Measurements from ENCODE around the gene CDC42BPG. TPM values are rescaled to one million over a fixed set of nuclear protein-coding genes. Genes with fewer than 3 reads are reported as not detected.
A peak's percentile ranks its signal among the peaks of the same experiment; 100 is the strongest.

The CDC42BPG gene
- total RNA-seq, 1 donor from 2014 or later, result 13.0 TPM

DNA sequence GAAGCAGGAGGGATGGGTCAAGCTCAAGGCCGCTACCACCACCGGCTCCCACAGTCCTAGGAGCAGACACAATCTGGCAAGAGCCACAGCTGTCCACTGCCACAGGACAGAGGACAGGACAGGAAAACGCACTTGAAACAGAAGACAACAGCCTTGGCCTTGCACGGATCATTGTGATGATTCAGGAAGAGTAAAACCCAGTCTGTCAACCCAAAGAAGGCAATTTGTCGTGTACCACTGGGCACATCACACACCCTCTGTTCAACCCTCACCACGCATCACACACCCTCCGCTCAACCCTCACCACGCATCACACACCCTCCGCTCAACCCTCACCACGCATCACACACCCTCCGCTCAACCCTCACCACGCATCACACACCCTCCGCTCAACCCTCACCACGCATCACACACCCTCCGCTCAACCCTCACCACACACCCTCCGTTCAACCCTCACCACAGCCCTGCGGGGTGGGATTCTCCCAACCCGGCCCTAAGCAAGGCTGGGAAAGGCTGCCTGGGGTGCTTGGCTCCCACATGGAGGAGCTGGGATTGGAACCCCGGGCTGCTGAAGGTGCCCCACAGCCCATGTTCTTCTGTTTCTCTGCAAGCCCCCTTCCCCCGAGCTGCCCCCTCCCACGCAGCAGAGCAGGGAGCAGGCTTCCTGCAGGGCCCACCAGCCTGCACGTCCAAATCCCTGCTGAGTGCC lies 11.3 kb upstream of the CDC42BPG start:
- intact Hi-C loops (cut with DNase I), result loop anchor here (2.0 kb wide), 1 partner anchor 23 kb away; the partner anchor contains the start of gene EHD1
- Histone ChIP-seq H3K4me1 (peaks cover 51% of the 10 kb centered on the region), H3K27ac (peak overlapping the region; percentile 79), H3K4me3 (peak overlapping the region in 1 of 2 donors; percentile 0), H3K27me3 (no peaks in the 10 kb centered on the region), H3K36me3 (peaks cover 0 to 32% of the 10 kb centered on the region in 2 donors), H3K9me3 (no peaks in the 10 kb centered on the region)
- no peak for TF ChIP-seq POLR2A (IDR thresholded peaks at IDR 0.05)
- DNase-seq (ENCODE audit: extremely low spot score in 2 of 2), result no peak

DNA sequence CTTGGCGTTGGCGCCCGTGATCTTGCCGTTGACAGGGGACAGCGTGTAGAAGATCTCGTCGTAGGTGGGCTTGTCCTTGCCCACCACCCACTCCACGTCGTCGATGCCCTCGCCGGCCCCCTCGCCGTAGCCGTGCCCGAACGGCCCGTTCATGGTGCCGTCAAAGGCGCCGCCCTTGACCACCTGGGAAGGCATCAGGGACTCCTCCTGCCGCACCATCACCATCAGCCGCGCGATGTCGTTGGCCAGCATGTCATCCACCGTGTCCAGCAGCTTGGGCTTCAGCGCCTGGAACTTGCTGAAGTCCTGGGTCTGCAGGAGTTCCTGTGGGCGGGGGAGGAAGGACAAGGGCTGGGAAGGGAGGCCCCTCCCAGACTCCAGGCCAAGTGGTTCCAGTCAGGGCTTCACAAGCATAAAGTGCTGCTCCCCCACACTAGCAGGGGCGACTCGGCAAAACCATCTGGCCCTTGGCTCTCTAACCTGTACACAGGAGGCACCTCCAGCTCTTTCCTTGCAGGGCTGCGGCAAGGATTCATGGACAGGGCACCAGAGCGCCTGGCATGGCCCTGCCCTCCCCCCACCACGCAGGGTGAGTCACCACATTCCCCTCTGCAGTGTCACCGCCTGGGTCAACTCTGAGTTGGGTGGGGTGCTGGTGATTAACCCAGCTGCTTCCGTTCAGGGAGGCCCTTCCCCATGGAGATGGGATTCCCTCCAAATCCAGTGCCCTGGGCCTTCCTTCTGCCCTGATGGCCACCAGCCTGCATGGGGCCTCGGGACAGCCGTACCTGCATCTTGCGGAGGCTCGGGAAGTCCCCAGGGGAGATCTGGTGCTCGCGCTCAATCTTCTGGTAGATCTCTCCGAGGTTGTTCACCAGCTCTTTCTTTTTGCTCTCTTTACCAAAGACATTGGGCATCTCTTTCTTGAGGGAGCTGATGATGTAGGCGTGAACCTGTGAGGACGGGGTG lies 10.4 kb upstream of the CDC42BPG start:
- Histone ChIP-seq H3K36me3 (peaks cover 0 to 30% of the 10 kb centered on the region in 2 donors), H3K27ac (peak overlapping the region; percentile 79), H3K9me3 (no peaks in the 10 kb centered on the region), H3K27me3 (no peaks in the 10 kb centered on the region), H3K4me1 (peaks cover 58% of the 10 kb centered on the region), H3K4me3 (peak overlapping the region in 1 of 2 donors; percentile 0)
- TF ChIP-seq POLR2AphosphoS5 (IDR thresholded peaks at IDR 0.05; ENCODE audit: insufficient read depth in 1 of 2, low read depth in 1 of 2), result peak; percentile 92 to 93
- no peak for TF ChIP-seq POLR2A (IDR thresholded peaks at IDR 0.05)
- DNase-seq (ENCODE audit: extremely low spot score in 2 of 2), result no peak
- intact Hi-C loops (cut with DNase I), result no loop called here

DNA sequence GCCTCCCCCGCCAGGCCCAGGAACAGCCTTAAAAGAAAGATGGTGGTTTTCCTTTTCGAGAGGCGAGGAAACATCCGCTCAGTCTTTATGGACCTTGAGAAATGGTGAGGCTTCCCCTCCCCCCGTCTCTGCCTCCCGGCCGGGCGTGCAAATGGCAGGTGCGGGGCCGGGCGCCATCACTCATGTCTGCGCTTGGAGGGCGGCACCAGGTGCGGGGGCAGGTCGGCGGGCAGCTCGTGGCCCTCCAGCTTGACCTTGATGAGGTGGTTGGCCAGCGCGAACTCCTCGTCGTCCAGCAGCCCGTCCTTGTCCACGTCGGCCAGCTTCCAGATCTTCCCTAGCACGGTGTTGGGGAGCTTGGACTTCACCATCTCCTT lies 9.7 kb upstream of the CDC42BPG start:
- intact Hi-C loops (cut with DNase I), result no loop called here
- no peak for DNase-seq (ENCODE audit: extremely low spot score in 2 of 2)
- H3K4me3 ChIP-seq, result no peak overlapping the region
- TF ChIP-seq, protein P1, sequence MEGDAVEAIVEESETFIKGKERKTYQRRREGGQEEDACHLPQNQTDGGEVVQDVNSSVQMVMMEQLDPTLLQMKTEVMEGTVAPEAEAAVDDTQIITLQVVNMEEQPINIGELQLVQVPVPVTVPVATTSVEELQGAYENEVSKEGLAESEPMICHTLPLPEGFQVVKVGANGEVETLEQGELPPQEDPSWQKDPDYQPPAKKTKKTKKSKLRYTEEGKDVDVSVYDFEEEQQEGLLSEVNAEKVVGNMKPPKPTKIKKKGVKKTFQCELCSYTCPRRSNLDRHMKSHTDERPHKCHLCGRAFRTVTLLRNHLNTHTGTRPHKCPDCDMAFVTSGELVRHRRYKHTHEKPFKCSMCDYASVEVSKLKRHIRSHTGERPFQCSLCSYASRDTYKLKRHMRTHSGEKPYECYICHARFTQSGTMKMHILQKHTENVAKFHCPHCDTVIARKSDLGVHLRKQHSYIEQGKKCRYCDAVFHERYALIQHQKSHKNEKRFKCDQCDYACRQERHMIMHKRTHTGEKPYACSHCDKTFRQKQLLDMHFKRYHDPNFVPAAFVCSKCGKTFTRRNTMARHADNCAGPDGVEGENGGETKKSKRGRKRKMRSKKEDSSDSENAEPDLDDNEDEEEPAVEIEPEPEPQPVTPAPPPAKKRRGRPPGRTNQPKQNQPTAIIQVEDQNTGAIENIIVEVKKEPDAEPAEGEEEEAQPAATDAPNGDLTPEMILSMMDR (IDR thresholded peaks at IDR 0.05), result no peak
- TF ChIP-seq POLR2A (IDR thresholded peaks at IDR 0.05) (no peak), POLR2AphosphoS5 (IDR thresholded peaks at IDR 0.05; ENCODE audit: insufficient read depth in 1 of 2, low read depth in 1 of 2) (no peak)
- H3K4me1 ChIP-seq, result peaks cover 65% of the 10 kb centered on the region
- no peaks in the 10 kb centered on the region for H3K27me3 ChIP-seq
- H3K9me3 ChIP-seq, result no peaks in the 10 kb centered on the region
- peak overlapping the region; percentile 79 for H3K27ac ChIP-seq
- peaks cover 0 to 23% of the 10 kb centered on the region in 2 donors for H3K36me3 ChIP-seq

DNA sequence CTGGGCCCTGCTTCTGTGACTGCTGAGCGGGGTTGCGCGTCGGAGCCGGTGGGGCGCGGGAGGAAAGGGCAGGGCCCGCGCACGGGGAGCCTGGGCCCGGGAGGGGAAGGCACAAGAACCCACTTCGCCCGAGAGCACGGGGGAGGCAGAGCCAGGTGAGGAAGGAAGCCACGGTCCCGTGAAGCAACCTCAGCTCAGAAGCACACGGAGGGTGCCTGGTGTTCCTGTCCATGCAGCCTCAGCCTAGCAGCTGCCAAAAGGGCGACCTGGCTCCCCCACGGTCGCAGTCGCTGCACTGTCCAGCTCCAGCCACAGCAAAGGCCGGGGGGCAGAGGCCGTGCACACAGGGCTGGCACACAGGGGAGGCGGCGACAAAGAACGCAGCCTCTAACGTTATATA lies 9.3 kb upstream of the CDC42BPG start:
- intact Hi-C loops (cut with DNase I), result no loop called here
- no peak overlapping the region for H3K4me3 ChIP-seq
- peaks cover 0 to 19% of the 10 kb centered on the region in 2 donors for H3K36me3 ChIP-seq
- H3K27ac ChIP-seq, result peak overlapping the region; percentile 79
- no peaks in the 10 kb centered on the region for H3K27me3 ChIP-seq
- no peaks in the 10 kb centered on the region for H3K9me3 ChIP-seq
- peaks cover 69% of the 10 kb centered on the region for H3K4me1 ChIP-seq
- no peak for TF ChIP-seq POLR2AphosphoS5 (IDR thresholded peaks at IDR 0.05; ENCODE audit: insufficient read depth in 1 of 2, low read depth in 1 of 2)
- TF ChIP-seq, protein P1 (IDR thresholded peaks at IDR 0.05), result no peak
- TF ChIP-seq POLR2A (IDR thresholded peaks at IDR 0.05), result no peak
- no peak for DNase-seq (ENCODE audit: extremely low spot score in 2 of 2)

DNA sequence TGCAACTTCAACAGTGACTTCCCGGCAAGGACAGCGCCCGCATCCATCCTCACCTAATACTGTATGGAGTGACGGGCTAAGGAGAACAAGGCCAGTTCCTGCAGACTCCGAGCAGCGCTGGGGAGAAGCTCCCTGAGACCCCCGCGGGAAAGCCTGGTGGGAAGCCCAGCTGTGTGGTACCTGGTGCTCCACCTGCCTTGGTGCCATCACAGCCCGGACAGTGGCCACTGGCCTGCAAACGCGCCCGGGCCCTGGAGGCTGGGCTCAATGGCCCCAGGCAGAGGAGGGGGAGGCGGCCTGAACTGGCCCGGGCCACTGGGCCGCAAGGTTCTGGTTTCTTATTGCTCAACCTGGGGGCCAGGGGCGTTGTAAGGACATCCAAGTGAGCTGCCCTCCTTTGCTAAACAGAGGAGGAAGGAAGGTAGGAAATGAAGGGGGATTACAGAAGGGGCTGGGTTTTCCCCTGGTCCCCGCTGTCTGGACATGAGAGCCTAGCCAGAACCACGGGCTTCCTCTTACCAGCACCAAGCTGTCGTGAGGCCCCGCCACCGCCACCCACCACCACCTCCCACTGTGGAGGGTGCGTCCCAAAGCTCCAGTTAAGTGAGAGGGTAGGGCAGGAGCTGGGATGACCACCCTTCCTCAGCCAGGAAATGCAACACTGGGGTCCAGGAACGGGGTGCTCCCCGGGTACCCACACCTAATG lies 8.5 kb upstream of the CDC42BPG start:
- intact Hi-C loops (cut with DNase I), result no loop called here
- Histone ChIP-seq H3K27me3 (no peaks in the 10 kb centered on the region), H3K4me1 (peaks cover 77% of the 10 kb centered on the region), H3K4me3 (no peak overlapping the region), H3K27ac (peak overlapping the region; percentile 79), H3K36me3 (peaks cover 0 to 16% of the 10 kb centered on the region in 2 donors), H3K9me3 (no peaks in the 10 kb centered on the region)
- DNase-seq (ENCODE audit: extremely low spot score in 2 of 2), result no peak
- TF ChIP-seq POLR2A (IDR thresholded peaks at IDR 0.05), result no peak
- TF ChIP-seq POLR2AphosphoS5 (IDR thresholded peaks at IDR 0.05; ENCODE audit: insufficient read depth in 1 of 2, low read depth in 1 of 2), result no peak
- TF ChIP-seq, protein P1 (IDR thresholded peaks at IDR 0.05), result no peak
